ENCODE data around the gene AQP4. TPM values are rescaled to one million over a fixed set of nuclear protein-coding genes. Genes with fewer than 3 reads are reported as not detected.

Gene AQP4
- total RNA-seq, 2 donors from 2014 or later, result not detected

DNA sequence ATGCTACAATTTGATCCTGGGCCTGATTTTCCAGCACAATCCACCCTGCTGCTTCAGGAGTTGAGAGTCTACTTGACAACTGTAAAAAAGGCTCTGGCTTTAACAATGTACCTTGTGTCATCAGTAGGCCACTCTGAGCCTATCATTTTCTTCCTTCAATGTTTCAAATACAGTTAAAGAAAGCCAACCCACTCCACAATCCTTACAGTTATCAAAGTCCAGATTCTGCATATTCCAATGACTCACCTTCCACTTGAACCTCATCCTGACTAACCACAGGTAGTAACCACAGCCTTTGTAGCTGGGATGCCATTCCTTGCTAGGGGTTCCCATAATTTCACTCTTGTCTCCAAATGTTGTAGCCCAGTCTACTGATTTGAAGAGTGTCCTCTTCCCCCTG is 35.5 kb upstream of the AQP4 start:
- no peaks in the 10 kb centered on the region for H3K4me1 ChIP-seq (ENCODE audit: control insufficient read depth in 1 of 2, low read depth in 2 of 2)
- ATAC-seq (ENCODE audit: insufficient number of reproducible peaks, low FRiP score, low read depth) (no peak), DNase-seq (ENCODE audit: low spot score) (no peak)
- H3K27me3 ChIP-seq (replicated peaks; ENCODE audit: insufficient read depth), result no peaks in the 10 kb centered on the region
- H3K27ac ChIP-seq, result no peak overlapping the region
- H3K4me3 ChIP-seq, result no peak overlapping the region
- TF ChIP-seq, protein P1, sequence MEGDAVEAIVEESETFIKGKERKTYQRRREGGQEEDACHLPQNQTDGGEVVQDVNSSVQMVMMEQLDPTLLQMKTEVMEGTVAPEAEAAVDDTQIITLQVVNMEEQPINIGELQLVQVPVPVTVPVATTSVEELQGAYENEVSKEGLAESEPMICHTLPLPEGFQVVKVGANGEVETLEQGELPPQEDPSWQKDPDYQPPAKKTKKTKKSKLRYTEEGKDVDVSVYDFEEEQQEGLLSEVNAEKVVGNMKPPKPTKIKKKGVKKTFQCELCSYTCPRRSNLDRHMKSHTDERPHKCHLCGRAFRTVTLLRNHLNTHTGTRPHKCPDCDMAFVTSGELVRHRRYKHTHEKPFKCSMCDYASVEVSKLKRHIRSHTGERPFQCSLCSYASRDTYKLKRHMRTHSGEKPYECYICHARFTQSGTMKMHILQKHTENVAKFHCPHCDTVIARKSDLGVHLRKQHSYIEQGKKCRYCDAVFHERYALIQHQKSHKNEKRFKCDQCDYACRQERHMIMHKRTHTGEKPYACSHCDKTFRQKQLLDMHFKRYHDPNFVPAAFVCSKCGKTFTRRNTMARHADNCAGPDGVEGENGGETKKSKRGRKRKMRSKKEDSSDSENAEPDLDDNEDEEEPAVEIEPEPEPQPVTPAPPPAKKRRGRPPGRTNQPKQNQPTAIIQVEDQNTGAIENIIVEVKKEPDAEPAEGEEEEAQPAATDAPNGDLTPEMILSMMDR (IDR thresholded peaks at IDR 0.05), result no peak
- H3K36me3 ChIP-seq, result no peaks in the 10 kb centered on the region
- H3K9me3 ChIP-seq, result no peaks in the 10 kb centered on the region

- TF ChIP-seq, protein P1 (IDR thresholded peaks at IDR 0.05), result no peak
- Histone ChIP-seq H3K27ac (no peak overlapping the region), H3K9me3 (no peaks in the 10 kb centered on the region), H3K27me3 (replicated peaks; ENCODE audit: insufficient read depth) (no peaks in the 10 kb centered on the region), H3K4me3 (no peak overlapping the region), H3K4me1 (ENCODE audit: control insufficient read depth in 1 of 2, low read depth in 2 of 2) (no peaks in the 10 kb centered on the region), H3K36me3 (no peaks in the 10 kb centered on the region)
- DNase-seq (ENCODE audit: low spot score) (no peak), ATAC-seq (ENCODE audit: insufficient number of reproducible peaks, low FRiP score, low read depth) (no peak)
Observed at GRCh38 chr18:26894426-26894825, 28.9 kb upstream of the AQP4 start.

- ATAC-seq (ENCODE audit: insufficient number of reproducible peaks, low FRiP score, low read depth), result no peak
- Histone ChIP-seq H3K27ac (no peak overlapping the region), H3K36me3 (no peaks in the 10 kb centered on the region), H3K4me3 (no peak overlapping the region), H3K9me3 (no peaks in the 10 kb centered on the region), H3K4me1 (ENCODE audit: control insufficient read depth in 1 of 2, low read depth in 2 of 2) (no peaks in the 10 kb centered on the region), H3K27me3 (replicated peaks; ENCODE audit: insufficient read depth) (no peaks in the 10 kb centered on the region)
- no peak for DNase-seq (ENCODE audit: low spot score)
- TF ChIP-seq, protein P1 (IDR thresholded peaks at IDR 0.05), result no peak
Observed at GRCh38 chr18:26893996-26894395, 28.5 kb upstream of the AQP4 start.

GRCh38 chr18:26888259-26888658 is 22.8 kb upstream of the AQP4 start:
- no peaks in the 10 kb centered on the region for H3K27me3 ChIP-seq (replicated peaks; ENCODE audit: insufficient read depth)
- TF ChIP-seq, protein P1 (IDR thresholded peaks at IDR 0.05), result no peak
- no peak for DNase-seq (ENCODE audit: low spot score)
- no peak overlapping the region for H3K27ac ChIP-seq
- H3K36me3 ChIP-seq, result no peaks in the 10 kb centered on the region
- ATAC-seq (ENCODE audit: insufficient number of reproducible peaks, low FRiP score, low read depth), result no peak
- no peak overlapping the region for H3K4me3 ChIP-seq
- H3K4me1 ChIP-seq (ENCODE audit: control insufficient read depth in 1 of 2, low read depth in 2 of 2), result no peaks in the 10 kb centered on the region
- no peaks in the 10 kb centered on the region for H3K9me3 ChIP-seq

DNA sequence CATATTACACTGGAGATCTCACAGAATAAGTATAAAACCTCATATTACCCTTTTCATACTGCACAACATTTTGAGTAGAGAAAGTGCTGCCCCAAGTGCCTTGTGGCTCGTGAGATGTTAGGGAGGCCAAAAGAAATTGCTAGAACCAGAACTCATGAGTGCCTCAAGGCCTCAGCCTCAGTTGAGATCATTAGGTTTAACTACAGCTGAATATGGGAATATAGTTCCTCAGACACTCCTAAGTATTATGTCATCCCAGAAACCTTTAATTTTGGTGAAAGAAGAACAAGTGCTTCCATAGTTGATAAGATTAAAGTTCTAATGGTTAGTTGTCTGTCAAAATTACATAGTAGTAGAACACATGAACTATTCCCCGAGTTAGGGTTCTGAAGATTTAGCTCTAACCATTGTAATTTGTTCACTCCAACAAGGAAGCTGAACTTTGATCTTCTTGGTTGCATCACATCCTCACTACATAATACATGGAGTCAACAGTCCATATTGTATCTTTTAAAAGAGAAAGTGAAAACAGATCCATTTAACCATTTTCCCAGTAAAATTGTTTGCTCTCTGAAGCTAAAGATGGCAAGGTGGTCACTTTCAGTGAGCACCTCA is 9.6 kb upstream of the AQP4 start:
- TF ChIP-seq, protein P1 (IDR thresholded peaks at IDR 0.05), result no peak
- H3K4me1 ChIP-seq (ENCODE audit: control insufficient read depth in 1 of 2, low read depth in 2 of 2), result no peaks in the 10 kb centered on the region
- H3K27me3 ChIP-seq (replicated peaks; ENCODE audit: insufficient read depth), result no peaks in the 10 kb centered on the region
- no peak overlapping the region for H3K4me3 ChIP-seq
- no peak for ATAC-seq (ENCODE audit: insufficient number of reproducible peaks, low FRiP score, low read depth)
- no peak overlapping the region for H3K27ac ChIP-seq
- no peaks in the 10 kb centered on the region for H3K36me3 ChIP-seq
- DNase-seq (ENCODE audit: low spot score), result no peak
- no peaks in the 10 kb centered on the region for H3K9me3 ChIP-seq

Data from thoracic aorta (tissue), 2 donors.